Lung (tissue), 12 donors: Measurements from ENCODE around the gene ANKZF1. TPM values are rescaled to one million over a fixed set of nuclear protein-coding genes. Genes with fewer than 3 reads are reported as not detected.
A peak's percentile ranks its signal among the peaks of the same experiment; 100 is the strongest.

Experiments used
- ATAC-seq: fragments of 200-7000 bp; cut with Tn5 transposase; one replicate; pipeline ENCODE4 v1.9.1; 2020; ENCODE audit warnings: moderate number of reproducible peaks; ENCODE audit not compliant: insufficient read depth, low FRiP score
- DNase-seq, 3 donors: peaks; one replicate each; pipeline ENCODE4 v3.0.0-alpha.2; 2013 to 2017
- H3K27ac ChIP-seq, 2 donors: one replicate each; pipeline ENCODE4 v1.5.1; 2013; ENCODE audit warnings: mild to moderate bottlenecking in 2 of 2, moderate library complexity in 2 of 2, control low read depth in 1 of 2, inconsistent platforms in 1 of 2, low read depth in 1 of 2, low read length in 1 of 2
- H3K27me3 ChIP-seq, 3 donors: one replicate each; pipeline ENCODE4 v1.5.1; 2013; ENCODE audit warnings: low read length in 2 of 3; ENCODE audit not compliant: control insufficient read depth in 3 of 3, insufficient read depth in 3 of 3
- H3K36me3 ChIP-seq, 4 donors: one replicate each; pipeline ENCODE4 v1.5.1; 2013; ENCODE audit warnings: low read length in 4 of 4, mild to moderate bottlenecking in 1 of 4, moderate library complexity in 1 of 4; ENCODE audit not compliant: control insufficient read depth in 4 of 4, insufficient read depth in 4 of 4
- H3K4me1 ChIP-seq, 5 donors: one replicate each; pipeline ENCODE4 v1.5.1; 2013; ENCODE audit warnings: low read length in 5 of 5, mild to moderate bottlenecking in 2 of 5, moderate library complexity in 1 of 5; ENCODE audit not compliant: control insufficient read depth in 5 of 5, insufficient read depth in 5 of 5
- H3K4me3 ChIP-seq: one replicate; pipeline ENCODE4 v1.5.1; 2013; ENCODE audit warnings: mild to moderate bottlenecking, control low read depth, moderate library complexity
- H3K9ac ChIP-seq, 2 donors: one replicate each; pipeline ENCODE4 v1.5.1; 2013; ENCODE audit warnings: low read length in 2 of 2, control low read depth in 1 of 2; ENCODE audit not compliant: insufficient read depth in 1 of 2
- H3K9me3 ChIP-seq, 4 donors: one replicate each; pipeline ENCODE4 v1.5.1; 2013; ENCODE audit warnings: low read length in 3 of 4, mild to moderate bottlenecking in 1 of 4, moderate library complexity in 1 of 4; ENCODE audit not compliant: control insufficient read depth in 4 of 4, insufficient read depth in 3 of 4
- CTCF ChIP-seq: IDR thresholded peaks from 2 replicates; pipeline ENCODE4 v1.5.1; 2012; ENCODE audit warnings: mild to moderate bottlenecking; ENCODE audit errors: control extremely low read depth, extremely low read depth
- WGBS, 2 donors: extraction: QIAGEN DNeasy Blood & Tissue Kit; methylation state at CpG; one replicate each; pipeline ENCODE4 v1.1.7; 2013; 5-methylcytosine and 5-hydroxymethylcytosine counted together
- polyA plus RNA-seq, 2 donors: library from polyadenylated mRNA; stranded (reverse); fragments of 200-250 nt; gene quantifications; one replicate each; pipeline ENCODE4 v1.2.1, GENCODE V29; 2013
- total RNA-seq, 2 donors: library from RNA; depleted of rRNA in 1 of 2; stranded (reverse); fragments of >200 nt in 1 of 2; gene quantifications; one replicate each; pipeline ENCODE4 v1.2.1, GENCODE V29; 2014 to 2021
- donor health status: control.
- donor health status: control.
- donor health status: Bipolar disorder and iron deficiency.
- donor health status: healthy.
- donor health status: DM: yes; HTN: yes; CAD: no.

Gene ANKZF1
- total and polyA plus RNA-seq, 4 donors, result 22.3 to 101 (median 34.2) TPM

GRCh38 chr2:219273937-219274336 is 44.3 kb downstream of the ANKZF1 start:
- no peak for DNase-seq
- TF ChIP-seq CTCF, result no peak
- 69 to 88% methylated on average over 3 of the region's 3 CpGs for WGBS, 2 donors

DNA sequence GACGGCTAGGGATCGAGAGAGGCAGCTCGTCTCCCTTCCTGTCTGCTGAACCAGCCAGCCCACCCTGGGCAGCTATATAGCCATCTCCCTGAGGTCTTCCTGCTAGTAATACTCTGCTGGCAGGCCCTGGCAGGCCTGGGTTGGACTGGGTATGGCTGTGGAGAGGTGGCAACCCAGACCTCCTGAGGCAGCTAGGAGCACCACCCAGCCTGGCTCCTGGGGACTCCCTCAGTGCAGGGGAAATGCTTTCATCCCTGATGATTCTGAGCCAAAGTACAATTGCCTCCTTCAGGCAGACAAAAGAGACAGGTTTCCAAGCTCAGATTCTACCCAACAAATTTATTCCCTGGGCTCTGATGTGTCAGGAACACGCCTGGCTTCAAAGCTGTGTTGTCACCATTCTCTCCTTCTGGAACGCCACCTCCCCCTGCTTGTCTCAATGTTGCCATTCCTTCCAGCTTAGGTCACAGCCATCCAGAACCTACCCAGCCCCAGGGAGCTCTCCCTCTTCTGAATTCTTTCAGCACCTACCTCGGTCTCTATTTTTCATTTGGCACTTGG is 44.8 kb downstream of the ANKZF1 start:
- peak; percentile 51 to 72 (median 65) for DNase-seq
- no peaks in the 10 kb centered on the region for H3K36me3 ChIP-seq
- peak overlapping the region; percentile 79 to 84 for H3K27ac ChIP-seq
- H3K27me3 ChIP-seq, result no peaks in the 10 kb centered on the region
- 44 to 70% methylated on average over 6 of the region's 6 CpGs for WGBS, 2 donors
- H3K4me1 ChIP-seq, result peaks cover 5 to 12% (median 9%) of the 10 kb centered on the region in 5 donors
- TF ChIP-seq CTCF, result no peak
- H3K4me3 ChIP-seq, result no peak overlapping the region
- ATAC-seq, result no peak
- H3K9me3 ChIP-seq, result peaks cover 0 to 2% (median 0%) of the 10 kb centered on the region in 4 donors
- H3K9ac ChIP-seq, result peak overlapping the region in 1 of 2 donors; percentile 23

More at GRCh38 chr2:219273937-219274336, 44.3 kb downstream of the ANKZF1 start:
- Histone ChIP-seq H3K27ac (peak overlapping the region; percentile 79 to 84), H3K4me1 (peaks cover 5 to 12% (median 9%) of the 10 kb centered on the region in 5 donors), H3K9me3 (peaks cover 0 to 2% (median 0%) of the 10 kb centered on the region in 4 donors), H3K9ac (no peak overlapping the region), H3K4me3 (no peak overlapping the region), H3K27me3 (no peaks in the 10 kb centered on the region), H3K36me3 (no peaks in the 10 kb centered on the region)
- ATAC-seq, result peak; percentile 17

- H3K4me1 ChIP-seq, result peaks cover 8 to 20% (median 10%) of the 10 kb centered on the region in 5 donors
- H3K36me3 ChIP-seq, result peaks cover 0 to 18% (median 15%) of the 10 kb centered on the region in 4 donors
- H3K27me3 ChIP-seq, result no peaks in the 10 kb centered on the region
- peak; percentile 91 for TF ChIP-seq CTCF
- no peaks in the 10 kb centered on the region for H3K9me3 ChIP-seq
- H3K9ac ChIP-seq, result peak overlapping the region in 1 of 2 donors; percentile 86
- H3K27ac ChIP-seq, result peak overlapping the region; percentile 86 to 89
- DNase-seq (peak; percentile 79 to 86 (median 84)), ATAC-seq (peak; percentile 29)
- H3K4me3 ChIP-seq, result no peak overlapping the region
- 26% methylated on average over 25 of the region's 25 CpGs for WGBS, 2 donors
Observed at GRCh38 chr2:219277703-219278654, 48.4 kb downstream of the ANKZF1 start.
